HFFc6 (cell line): Measurements from ENCODE around the gene GPR108. TPM values are rescaled to one million over a fixed set of nuclear protein-coding genes. Genes with fewer than 3 reads are reported as not detected.

Source experiments
- DNase-seq: peaks from one replicate; pipeline ENCODE4 v3.0.0-alpha.2; 2018
- H3K27ac Mint-ChIP-seq: 2 replicates; pipeline ENCODE4 v1.8.0; 2020; ENCODE audit warnings: mild to moderate bottlenecking, mixed read lengths
- H3K27me3 Mint-ChIP-seq: 2 replicates; pipeline ENCODE4 v1.8.0; 2021; ENCODE audit warnings: mild to moderate bottlenecking, moderate library complexity, mixed read lengths; ENCODE audit not compliant: insufficient read depth
- H3K36me3 Mint-ChIP-seq: 2 replicates; pipeline ENCODE4 v1.8.0; 2021; ENCODE audit warnings: low read depth, mixed read lengths
- H3K4me1 Mint-ChIP-seq: 2 replicates; pipeline ENCODE4 v1.8.0; 2020; ENCODE audit warnings: low read depth, mixed read lengths
- H3K4me3 Mint-ChIP-seq: 2 replicates; pipeline ENCODE4 v1.8.0; 2020; ENCODE audit warnings: mild to moderate bottlenecking, moderate library complexity, mixed read lengths
- H3K9me3 Mint-ChIP-seq: 2 replicates; pipeline ENCODE4 v1.8.0; 2020; ENCODE audit warnings: mild to moderate bottlenecking, mixed read lengths
- CTCF ChIP-seq: fragments of 200-600 bp; sonication (generic); IDR thresholded peaks from 2 replicates; pipeline ENCODE4 v1.5.0; 2021; ENCODE audit warnings: antibody characterized with exemption, mild to moderate bottlenecking
- total RNA-seq, 6 experiments: library from RNA; stranded (reverse); fragmentation: NEBNext Ultra II Directional; extraction: Animal tissue kit (Norgen Biotek cat#: 25700); gene quantifications; 2 replicates in 1 of 6; 3 replicates in 5 of 6; pipeline ENCODE4 v1.2.3, GENCODE V29; 2021

The GPR108 gene
- total RNA-seq, 6 experiments from 2014 or later, result 52.2 to 60.5 (median 56.4) TPM

DNA sequence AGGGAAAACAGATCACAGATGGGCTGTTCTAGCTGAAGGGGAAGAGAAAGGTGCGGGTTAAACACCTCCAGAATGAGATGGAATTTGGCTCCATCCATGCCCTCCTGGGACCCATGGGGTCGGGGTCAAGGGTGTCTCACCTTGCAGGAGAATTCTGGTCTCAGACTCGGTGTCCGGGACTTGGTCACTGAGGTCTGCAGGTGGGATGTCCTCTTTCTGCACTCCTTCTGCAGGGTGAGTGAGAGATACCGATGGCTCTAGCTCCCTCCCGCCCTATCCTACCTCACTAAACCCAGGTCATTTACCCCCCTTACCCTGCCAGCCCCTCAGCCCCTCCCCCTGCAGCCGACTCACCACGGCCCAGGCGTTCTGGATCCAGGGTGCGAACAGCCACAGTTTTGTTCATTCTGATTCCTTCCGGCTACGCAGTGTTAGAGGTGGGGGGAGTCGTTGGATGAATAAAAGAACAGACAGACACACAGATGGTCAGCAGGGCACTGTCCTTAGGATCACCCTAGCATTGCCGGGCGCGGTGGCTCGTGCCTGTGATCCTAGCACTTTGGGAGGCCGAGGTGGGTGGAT lies 41.0 kb downstream of the GPR108 start:
- H3K4me3 Mint-ChIP-seq, result no peak overlapping the region
- H3K36me3 Mint-ChIP-seq, result no peaks in the 10 kb centered on the region
- TF ChIP-seq CTCF, result no peak
- peaks cover 4% of the 10 kb centered on the region for H3K27me3 Mint-ChIP-seq
- H3K4me1 Mint-ChIP-seq, result no peaks in the 10 kb centered on the region
- no peak overlapping the region for H3K27ac Mint-ChIP-seq
- H3K9me3 Mint-ChIP-seq, result no peaks in the 10 kb centered on the region; the same call in 1 of the 2 replicates
- no peak for DNase-seq

DNA sequence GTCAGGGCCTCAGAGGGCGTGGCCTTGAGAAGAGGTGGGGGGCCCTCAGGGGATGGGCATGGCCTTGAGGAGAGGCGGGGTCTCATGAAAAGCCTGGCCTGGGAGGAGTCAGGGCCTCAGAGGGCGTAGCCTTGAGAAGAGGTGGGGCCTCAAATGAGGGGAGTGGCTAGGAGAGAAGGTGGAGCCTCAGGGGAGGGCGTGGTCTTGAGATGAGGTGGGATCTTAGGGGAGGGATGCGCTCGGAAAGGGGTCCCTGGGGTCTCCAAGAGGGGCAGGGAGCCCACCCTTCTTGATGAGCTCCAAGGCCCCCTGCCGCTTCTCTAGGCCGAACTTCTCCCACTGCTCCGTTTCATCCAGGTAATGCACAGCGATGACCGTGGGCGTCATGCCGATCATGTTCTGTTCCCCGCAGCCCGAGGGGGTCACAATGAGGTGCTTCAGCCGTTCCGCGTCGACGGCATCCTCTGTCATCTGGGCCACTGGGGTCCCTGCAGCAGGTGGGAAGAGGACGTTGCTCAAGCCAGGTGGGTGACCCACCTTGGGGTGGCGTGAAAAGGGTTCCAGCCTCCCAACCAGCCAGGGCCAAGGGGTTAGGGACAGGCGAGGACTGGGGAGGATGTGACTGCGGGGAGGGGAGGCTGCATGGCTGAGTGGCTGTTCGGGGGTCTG lies 43.1 kb downstream of the GPR108 start:
- H3K4me1 Mint-ChIP-seq, result no peaks in the 10 kb centered on the region
- H3K27ac Mint-ChIP-seq, result no peak overlapping the region
- H3K27me3 Mint-ChIP-seq, result peaks cover 4% of the 10 kb centered on the region
- DNase-seq, result no peak
- H3K36me3 Mint-ChIP-seq, result no peaks in the 10 kb centered on the region
- H3K9me3 Mint-ChIP-seq, result no peaks in the 10 kb centered on the region; the same call in 1 of the 2 replicates
- TF ChIP-seq CTCF, result no peak
- H3K4me3 Mint-ChIP-seq, result no peak overlapping the region

GRCh38 chr19:6693681-6694080 lies 43.7 kb downstream of the GPR108 start:
- Mint-ChIP-seq H3K4me3 (no peak overlapping the region), H3K27ac (no peak overlapping the region), H3K27me3 (peaks cover 4% of the 10 kb centered on the region), H3K36me3 (no peaks in the 10 kb centered on the region), H3K9me3 (peaks cover 2% of the 10 kb centered on the region; the same call in 1 of the 2 replicates), H3K4me1 (no peaks in the 10 kb centered on the region)
- DNase-seq, result no peak
- TF ChIP-seq CTCF, result no peak

DNA sequence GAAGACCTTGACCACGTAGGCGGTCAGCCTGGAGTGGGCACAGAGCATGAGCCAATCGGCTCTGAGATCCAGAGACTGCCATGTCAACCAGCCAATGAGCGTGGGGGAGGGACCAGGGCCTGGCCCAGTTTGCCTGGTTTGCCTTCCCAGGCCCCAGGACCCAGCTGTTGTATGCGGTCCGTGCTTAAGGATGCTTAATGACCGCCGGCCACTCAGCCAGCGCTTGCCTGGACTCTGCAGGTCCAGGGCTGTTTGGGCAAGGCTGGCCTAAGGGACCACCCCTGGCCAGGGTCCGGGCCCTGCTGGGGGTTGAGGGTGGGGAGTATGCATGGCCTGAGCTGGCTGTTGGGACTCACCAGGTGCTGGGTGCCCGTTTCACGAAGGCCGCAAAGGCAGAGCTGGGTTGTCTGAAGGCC lies 44.3 kb downstream of the GPR108 start:
- Mint-ChIP-seq H3K27me3 (peaks cover 2% of the 10 kb centered on the region), H3K9me3 (peaks cover 4% of the 10 kb centered on the region; the same call in 1 of the 2 replicates), H3K27ac (no peak overlapping the region), H3K4me1 (no peaks in the 10 kb centered on the region), H3K36me3 (no peaks in the 10 kb centered on the region), H3K4me3 (no peak overlapping the region)
- no peak for DNase-seq
- TF ChIP-seq CTCF, result no peak

- Mint-ChIP-seq H3K27me3 (peaks cover 1% of the 10 kb centered on the region), H3K4me3 (no peak overlapping the region), H3K36me3 (no peaks in the 10 kb centered on the region), H3K4me1 (no peaks in the 10 kb centered on the region), H3K9me3 (peaks cover 4% of the 10 kb centered on the region; the same call in 1 of the 2 replicates), H3K27ac (no peak overlapping the region)
- DNase-seq, result no peak
- TF ChIP-seq CTCF, result no peak
These were observed 45.4 kb downstream of the GPR108 start for GRCh38 chr19:6692027-6692426.
